SK-N-SH treated with all-trans-retinoic acid at 6 μM for 48 hours (cell line): ENCODE results near the gene MATK.

Experiments used
- ATAC-seq: fragments of 200-7000 bp; cut with Tn5 transposase; 3 replicates; pipeline ENCODE4 v1.9.1; 2020; ENCODE audit warnings: mild to moderate bottlenecking, moderate library complexity
- ARNTL ChIP-seq: fragments of 450-650 bp; formaldehyde crosslinking; IDR thresholded peaks from 2 replicates; pipeline ENCODE4 v1.5.0; 2020; ENCODE audit warnings: low read depth, mild to moderate bottlenecking, moderate library complexity, borderline replicate concordance
- BACH2 ChIP-seq: fragments of 250-450 bp; sonication (Bioruptor Pico); IDR thresholded peaks from 2 replicates; pipeline ENCODE4 v1.9.0; 2021; ENCODE audit warnings: mild to moderate bottlenecking, borderline replicate concordance
- CSDC2 ChIP-seq: fragments of 250-450 bp; sonication (Bioruptor Pico); IDR thresholded peaks from 2 replicates; pipeline ENCODE4 v1.5.0; 2020; ENCODE audit warnings: mild to moderate bottlenecking, moderate library complexity
- CSRNP3 ChIP-seq: fragments of 250-450 bp; sonication (Bioruptor Pico); IDR thresholded peaks from 2 replicates; pipeline ENCODE4 v1.5.1; 2021; ENCODE audit warnings: mild to moderate bottlenecking, moderate library complexity
- ESRRG ChIP-seq: fragments of 250-450 bp; sonication (Bioruptor Pico); IDR thresholded peaks from 2 replicates; pipeline ENCODE4 v1.6.1; 2021; ENCODE audit warnings: mild to moderate bottlenecking
- GLIS3 ChIP-seq: fragments of 250-450 bp; sonication (Bioruptor Pico); IDR thresholded peaks from 2 replicates; pipeline ENCODE4 v1.5.0; 2020; ENCODE audit warnings: mild to moderate bottlenecking, moderate library complexity
- ISL1 ChIP-seq: fragments of 250-450 bp; sonication (Bioruptor Pico); IDR thresholded peaks from 2 replicates; pipeline ENCODE4 v2.1.2; 2022; ENCODE audit warnings: mild to moderate bottlenecking, moderate library complexity
- OSR1 ChIP-seq: fragments of 250-450 bp; sonication (Bioruptor Pico); IDR thresholded peaks from 2 replicates; pipeline ENCODE4 v1.8.0; 2022; ENCODE audit warnings: moderate library complexity, mild to moderate bottlenecking, inconsistent platforms
- PPARA ChIP-seq: fragments of 250-450 bp; sonication (Bioruptor Pico); IDR thresholded peaks from 2 replicates; pipeline ENCODE4 v1.5.0; 2020; ENCODE audit warnings: mild to moderate bottlenecking, borderline replicate concordance
- RARB ChIP-seq: fragments of 250-450 bp; sonication (Bioruptor Pico); IDR thresholded peaks from 2 replicates; pipeline ENCODE4 v1.8.0; 2021; ENCODE audit warnings: mild to moderate bottlenecking, moderate library complexity
- SNAI2 ChIP-seq: fragments of 250-450 bp; sonication (Bioruptor Pico); IDR thresholded peaks from 2 replicates; pipeline ENCODE4 v1.5.0; 2020; ENCODE audit warnings: mild to moderate bottlenecking, moderate library complexity
- TCF4 ChIP-seq: fragments of 250-450 bp; sonication (Bioruptor Pico); IDR thresholded peaks from 2 replicates; pipeline ENCODE4 v1.8.0; 2021; ENCODE audit warnings: mild to moderate bottlenecking, moderate library complexity, borderline replicate concordance
- TOX ChIP-seq: fragments of 250-450 bp; sonication (Bioruptor Pico); IDR thresholded peaks from 2 replicates; pipeline ENCODE4 v1.8.0; 2021; ENCODE audit warnings: mild to moderate bottlenecking, moderate library complexity, borderline replicate concordance
- ZFP3 ChIP-seq: fragments of 250-450 bp; sonication (Bioruptor Pico); IDR thresholded peaks from 2 replicates; pipeline ENCODE4 v1.5.0; 2020; ENCODE audit warnings: mild to moderate bottlenecking, moderate library complexity
- ZFP30 ChIP-seq: fragments of 450-650 bp; formaldehyde crosslinking; IDR thresholded peaks from 2 replicates; pipeline ENCODE4 v1.5.0; 2022; ENCODE audit warnings: mild to moderate bottlenecking, moderate library complexity
- ZNF565 ChIP-seq: fragments of 450-650 bp; formaldehyde crosslinking; conservative IDR thresholded peaks from 2 replicates; pipeline ENCODE4 v1.5.0; 2020; ENCODE audit warnings: low read depth, mild to moderate bottlenecking, moderate library complexity
- ZNF70 ChIP-seq: fragments of 450-650 bp; formaldehyde crosslinking; IDR thresholded peaks from 2 replicates; pipeline ENCODE4 v1.5.0; 2020; ENCODE audit warnings: mild to moderate bottlenecking, moderate library complexity
- ZNF8 ChIP-seq: fragments of 450-650 bp; formaldehyde crosslinking; IDR thresholded peaks from 2 replicates; pipeline ENCODE4 v1.5.0; 2020; ENCODE audit warnings: mild to moderate bottlenecking, moderate library complexity
- TF ChIP-seq, protein P1 (sequence below): fragments of 250-450 bp; sonication (Bioruptor Pico); IDR thresholded peaks from 2 replicates; pipeline ENCODE4 v1.8.0; 2020; ENCODE audit warnings: mild to moderate bottlenecking, moderate library complexity, borderline replicate concordance
- TF ChIP-seq, protein P2 (sequence below): fragments of 250-450 bp; sonication (Bioruptor Pico); IDR thresholded peaks from 2 replicates; pipeline ENCODE4 v1.5.1; 2020; ENCODE audit warnings: low read depth, mild to moderate bottlenecking, moderate library complexity

Gene MATK

DNA sequence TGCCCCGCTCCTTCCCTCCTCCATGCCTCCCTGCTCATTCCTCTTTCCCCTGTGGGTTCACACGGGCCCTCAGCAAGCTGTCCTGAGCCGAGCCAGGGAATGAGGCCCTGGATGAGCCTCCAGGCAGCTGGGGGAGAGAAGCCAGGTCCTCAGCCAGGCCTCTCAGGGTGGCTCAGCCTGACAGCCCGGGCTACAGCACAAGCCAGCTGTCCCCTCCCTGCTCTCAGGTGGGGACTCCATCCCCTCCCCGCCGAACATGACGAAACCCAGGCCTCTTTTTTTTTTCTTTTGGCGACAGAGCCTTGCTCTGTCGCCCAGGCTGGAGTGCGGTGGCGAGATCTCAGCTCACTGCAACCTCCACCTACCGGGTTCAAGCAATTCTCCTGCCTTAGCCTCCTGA lies 40.0 kb upstream of the MATK start:
- TF ChIP-seq, protein P1, sequence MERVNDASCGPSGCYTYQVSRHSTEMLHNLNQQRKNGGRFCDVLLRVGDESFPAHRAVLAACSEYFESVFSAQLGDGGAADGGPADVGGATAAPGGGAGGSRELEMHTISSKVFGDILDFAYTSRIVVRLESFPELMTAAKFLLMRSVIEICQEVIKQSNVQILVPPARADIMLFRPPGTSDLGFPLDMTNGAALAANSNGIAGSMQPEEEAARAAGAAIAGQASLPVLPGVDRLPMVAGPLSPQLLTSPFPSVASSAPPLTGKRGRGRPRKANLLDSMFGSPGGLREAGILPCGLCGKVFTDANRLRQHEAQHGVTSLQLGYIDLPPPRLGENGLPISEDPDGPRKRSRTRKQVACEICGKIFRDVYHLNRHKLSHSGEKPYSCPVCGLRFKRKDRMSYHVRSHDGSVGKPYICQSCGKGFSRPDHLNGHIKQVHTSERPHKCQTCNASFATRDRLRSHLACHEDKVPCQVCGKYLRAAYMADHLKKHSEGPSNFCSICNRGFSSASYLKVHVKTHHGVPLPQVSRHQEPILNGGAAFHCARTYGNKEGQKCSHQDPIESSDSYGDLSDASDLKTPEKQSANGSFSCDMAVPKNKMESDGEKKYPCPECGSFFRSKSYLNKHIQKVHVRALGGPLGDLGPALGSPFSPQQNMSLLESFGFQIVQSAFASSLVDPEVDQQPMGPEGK (CRISPR knock-in tag): no peak
- TF ChIP-seq SNAI2 (CRISPR knock-in tag) (no peak), ZNF70 (CRISPR knock-in tag) (no peak), BACH2 (CRISPR knock-in tag) (no peak)
- ATAC-seq: no peak

DNA sequence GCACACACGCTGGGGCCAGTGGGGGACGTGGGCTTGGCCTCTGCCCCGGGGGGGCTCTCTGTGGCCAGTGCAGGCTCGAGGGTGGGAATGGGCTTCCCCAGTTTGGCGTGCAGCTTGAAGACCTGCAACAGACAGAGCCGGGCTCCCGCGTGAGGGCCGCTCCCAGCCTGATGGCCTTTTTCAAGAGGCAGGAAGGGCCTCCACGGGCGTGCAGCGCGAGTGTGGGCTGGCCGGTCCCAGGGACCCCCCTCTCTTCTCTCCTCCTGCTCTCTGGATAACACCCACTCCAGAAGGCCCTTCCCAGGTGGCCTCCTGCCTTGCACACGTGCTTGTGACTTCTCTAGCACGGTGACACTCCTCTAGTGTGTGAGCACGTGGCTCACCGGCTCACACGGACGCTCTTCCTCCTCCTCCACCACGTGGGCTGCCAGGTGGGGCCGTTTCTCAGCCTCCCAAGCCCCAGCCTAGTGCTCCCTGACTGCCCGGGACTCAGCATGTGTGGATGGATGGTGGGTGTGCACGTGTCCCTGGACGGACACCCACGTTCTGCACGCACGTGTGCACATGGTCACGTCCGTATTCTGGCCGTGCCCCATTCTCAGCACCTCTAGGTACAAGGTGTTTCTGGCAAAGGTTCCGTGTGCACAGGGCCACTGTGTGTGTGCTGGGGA lies 39.2 kb upstream of the MATK start:
- ATAC-seq: no peak
- TF ChIP-seq, protein P1 (CRISPR knock-in tag): no peak
- no peak for TF ChIP-seq RARB (CRISPR knock-in tag)
- TF ChIP-seq ZFP30: no peak
- TF ChIP-seq, protein P2, sequence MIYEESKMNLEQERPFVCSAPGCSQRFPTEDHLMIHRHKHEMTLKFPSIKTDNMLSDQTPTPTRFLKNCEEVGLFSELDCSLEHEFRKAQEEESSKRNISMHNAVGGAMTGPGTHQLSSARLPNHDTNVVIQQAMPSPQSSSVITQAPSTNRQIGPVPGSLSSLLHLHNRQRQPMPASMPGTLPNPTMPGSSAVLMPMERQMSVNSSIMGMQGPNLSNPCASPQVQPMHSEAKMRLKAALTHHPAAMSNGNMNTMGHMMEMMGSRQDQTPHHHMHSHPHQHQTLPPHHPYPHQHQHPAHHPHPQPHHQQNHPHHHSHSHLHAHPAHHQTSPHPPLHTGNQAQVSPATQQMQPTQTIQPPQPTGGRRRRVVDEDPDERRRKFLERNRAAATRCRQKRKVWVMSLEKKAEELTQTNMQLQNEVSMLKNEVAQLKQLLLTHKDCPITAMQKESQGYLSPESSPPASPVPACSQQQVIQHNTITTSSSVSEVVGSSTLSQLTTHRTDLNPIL (CRISPR knock-in tag): no peak
- TF ChIP-seq CSDC2: no peak
- TF ChIP-seq, all 23 proteins: peak for 0

- no peak for ATAC-seq
- TF ChIP-seq ZNF70 (CRISPR knock-in tag): no peak
- TF ChIP-seq TOX (CRISPR knock-in tag): no peak
- TF ChIP-seq, protein P2 (CRISPR knock-in tag): no peak
- TF ChIP-seq ISL1 (CRISPR knock-in tag): no peak
- TF ChIP-seq ZFP3 (CRISPR knock-in tag): no peak
- no peak for TF ChIP-seq ZNF565 (CRISPR knock-in tag)
- TF ChIP-seq ZNF8 (CRISPR knock-in tag): no peak
- TF ChIP-seq CSDC2: no peak
- TF ChIP-seq BACH2 (CRISPR knock-in tag): no peak
Observed at GRCh38 chr19:3823350-3823713, 37.2 kb upstream of the MATK start.

- TF ChIP-seq GLIS3 (no peak), ZNF70 (CRISPR knock-in tag) (no peak), CSRNP3 (CRISPR knock-in tag) (no peak), ARNTL (CRISPR knock-in tag) (no peak), ISL1 (CRISPR knock-in tag) (no peak), TCF4 (CRISPR knock-in tag) (no peak), PPARA (CRISPR knock-in tag) (no peak), TOX (CRISPR knock-in tag) (no peak), ESRRG (CRISPR knock-in tag) (no peak), ZNF565 (CRISPR knock-in tag) (no peak), ZNF8 (CRISPR knock-in tag) (no peak), SNAI2 (CRISPR knock-in tag) (no peak), BACH2 (CRISPR knock-in tag) (no peak), OSR1 (CRISPR knock-in tag) (no peak)
- TF ChIP-seq, protein P2 (CRISPR knock-in tag): no peak
- TF ChIP-seq, protein P1 (CRISPR knock-in tag): no peak
- ATAC-seq: no peak
Observed at GRCh38 chr19:3822683-3823349, 36.6 kb upstream of the MATK start.
